ENCODE data around the gene SPNS2. TPM values are rescaled to one million over a fixed set of nuclear protein-coding genes. Genes with fewer than 3 reads are reported as not detected.

Gene SPNS2
- total and polyA plus RNA-seq, 4 donors, result 4.0 to 9.0 (median 5.2) TPM

GRCh38 chr17:4487296-4487695 is 11.4 kb upstream of the SPNS2 start (continued):
- TF ChIP-seq, protein P1, sequence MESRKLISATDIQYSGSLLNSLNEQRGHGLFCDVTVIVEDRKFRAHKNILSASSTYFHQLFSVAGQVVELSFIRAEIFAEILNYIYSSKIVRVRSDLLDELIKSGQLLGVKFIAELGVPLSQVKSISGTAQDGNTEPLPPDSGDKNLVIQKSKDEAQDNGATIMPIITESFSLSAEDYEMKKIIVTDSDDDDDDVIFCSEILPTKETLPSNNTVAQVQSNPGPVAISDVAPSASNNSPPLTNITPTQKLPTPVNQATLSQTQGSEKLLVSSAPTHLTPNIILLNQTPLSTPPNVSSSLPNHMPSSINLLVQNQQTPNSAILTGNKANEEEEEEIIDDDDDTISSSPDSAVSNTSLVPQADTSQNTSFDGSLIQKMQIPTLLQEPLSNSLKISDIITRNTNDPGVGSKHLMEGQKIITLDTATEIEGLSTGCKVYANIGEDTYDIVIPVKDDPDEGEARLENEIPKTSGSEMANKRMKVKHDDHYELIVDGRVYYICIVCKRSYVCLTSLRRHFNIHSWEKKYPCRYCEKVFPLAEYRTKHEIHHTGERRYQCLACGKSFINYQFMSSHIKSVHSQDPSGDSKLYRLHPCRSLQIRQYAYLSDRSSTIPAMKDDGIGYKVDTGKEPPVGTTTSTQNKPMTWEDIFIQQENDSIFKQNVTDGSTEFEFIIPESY (IDR thresholded peaks at IDR 0.05), result no peak
- no peak for TF ChIP-seq RAD21 (IDR thresholded peaks at IDR 0.05)

DNA sequence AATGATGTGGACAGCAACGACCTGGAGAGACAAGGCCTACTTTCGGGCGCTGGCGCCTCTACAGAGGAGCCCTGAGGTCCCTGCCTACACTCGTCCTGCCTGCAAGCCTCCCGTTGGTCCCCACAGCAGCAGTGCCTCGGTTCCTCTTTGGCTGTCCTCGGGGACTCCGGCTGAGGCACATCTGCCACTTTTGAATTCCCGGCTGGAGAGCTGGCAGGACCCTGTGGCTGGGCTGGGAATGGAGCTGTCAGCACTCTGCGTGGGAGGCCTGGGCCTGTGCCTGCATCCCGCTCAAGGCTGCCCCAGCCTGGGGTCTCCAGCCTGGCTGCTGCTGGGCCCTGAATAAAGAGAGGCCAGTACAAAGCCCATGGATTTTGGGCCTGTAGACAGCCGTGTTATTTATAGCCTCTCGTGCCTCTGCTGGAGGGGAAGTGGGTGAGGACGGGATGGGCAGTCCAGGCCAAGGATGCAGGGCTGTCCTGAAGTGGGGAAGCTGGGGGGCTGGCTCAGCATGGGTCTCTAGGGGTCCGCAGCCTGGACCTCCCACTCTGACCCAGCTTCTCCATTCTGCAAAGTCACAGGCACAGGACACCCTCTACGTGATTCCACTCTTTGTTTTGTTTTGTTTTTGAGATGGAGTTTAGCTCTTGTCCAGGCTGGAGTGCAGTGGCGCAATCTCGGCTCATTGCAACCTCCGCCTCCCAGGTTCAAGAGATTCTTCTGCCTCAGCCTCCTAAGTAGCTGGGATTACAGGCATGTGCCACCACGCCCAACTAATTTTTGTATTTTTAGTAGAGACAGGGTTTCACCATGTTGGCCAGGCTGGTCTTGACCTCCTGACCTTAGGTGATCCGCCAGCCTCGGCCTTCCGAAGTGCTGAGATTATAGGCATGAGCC is 10.6 kb upstream of the SPNS2 start:
- Histone ChIP-seq H3K9me3 (ENCODE audit: control insufficient read depth in 4 of 4, low read length in 3 of 4) (no peaks in the 10 kb centered on the region), H3K4me1 (ENCODE audit: control insufficient read depth in 4 of 4, insufficient read depth in 4 of 4, low read length in 3 of 4) (peaks cover 0 to 6% (median 0%) of the 10 kb centered on the region in 4 donors), H3K27ac (ENCODE audit: low read depth in 1 of 2, low read length in 2 of 2) (no peak overlapping the region), H3K4me3 (ENCODE audit: low read depth in 1 of 3, low read length in 3 of 3) (no peak overlapping the region), H3K27me3 (ENCODE audit: control insufficient read depth in 4 of 4, insufficient read depth in 4 of 4, low read length in 3 of 4) (no peaks in the 10 kb centered on the region), H3K9ac (ENCODE audit: low read depth in 1 of 2, low read length in 2 of 2) (no peak overlapping the region), H3K36me3 (ENCODE audit: control insufficient read depth in 4 of 4, insufficient read depth in 3 of 4, low read depth in 1 of 4, low read length in 3 of 4) (peaks cover 0 to 14% (median 0%) of the 10 kb centered on the region in 4 donors)
- TF ChIP-seq, protein P1 (IDR thresholded peaks at IDR 0.05), result no peak
- TF ChIP-seq RAD21 (IDR thresholded peaks at IDR 0.05), result no peak
- no peak for TF ChIP-seq CTCF (IDR thresholded peaks at IDR 0.05; ENCODE audit: low read depth, low read length, missing input control)
- no peak for TF ChIP-seq RXRA (IDR thresholded peaks at IDR 0.05)
- TF ChIP-seq JUND (IDR thresholded peaks at IDR 0.05), result no peak
- TF ChIP-seq, protein P2, sequence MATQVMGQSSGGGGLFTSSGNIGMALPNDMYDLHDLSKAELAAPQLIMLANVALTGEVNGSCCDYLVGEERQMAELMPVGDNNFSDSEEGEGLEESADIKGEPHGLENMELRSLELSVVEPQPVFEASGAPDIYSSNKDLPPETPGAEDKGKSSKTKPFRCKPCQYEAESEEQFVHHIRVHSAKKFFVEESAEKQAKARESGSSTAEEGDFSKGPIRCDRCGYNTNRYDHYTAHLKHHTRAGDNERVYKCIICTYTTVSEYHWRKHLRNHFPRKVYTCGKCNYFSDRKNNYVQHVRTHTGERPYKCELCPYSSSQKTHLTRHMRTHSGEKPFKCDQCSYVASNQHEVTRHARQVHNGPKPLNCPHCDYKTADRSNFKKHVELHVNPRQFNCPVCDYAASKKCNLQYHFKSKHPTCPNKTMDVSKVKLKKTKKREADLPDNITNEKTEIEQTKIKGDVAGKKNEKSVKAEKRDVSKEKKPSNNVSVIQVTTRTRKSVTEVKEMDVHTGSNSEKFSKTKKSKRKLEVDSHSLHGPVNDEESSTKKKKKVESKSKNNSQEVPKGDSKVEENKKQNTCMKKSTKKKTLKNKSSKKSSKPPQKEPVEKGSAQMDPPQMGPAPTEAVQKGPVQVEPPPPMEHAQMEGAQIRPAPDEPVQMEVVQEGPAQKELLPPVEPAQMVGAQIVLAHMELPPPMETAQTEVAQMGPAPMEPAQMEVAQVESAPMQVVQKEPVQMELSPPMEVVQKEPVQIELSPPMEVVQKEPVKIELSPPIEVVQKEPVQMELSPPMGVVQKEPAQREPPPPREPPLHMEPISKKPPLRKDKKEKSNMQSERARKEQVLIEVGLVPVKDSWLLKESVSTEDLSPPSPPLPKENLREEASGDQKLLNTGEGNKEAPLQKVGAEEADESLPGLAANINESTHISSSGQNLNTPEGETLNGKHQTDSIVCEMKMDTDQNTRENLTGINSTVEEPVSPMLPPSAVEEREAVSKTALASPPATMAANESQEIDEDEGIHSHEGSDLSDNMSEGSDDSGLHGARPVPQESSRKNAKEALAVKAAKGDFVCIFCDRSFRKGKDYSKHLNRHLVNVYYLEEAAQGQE (IDR thresholded peaks at IDR 0.05), result no peak
- no peak for TF ChIP-seq FOXA1 (IDR thresholded peaks at IDR 0.05)
- no peak for TF ChIP-seq NR2F2 (IDR thresholded peaks at IDR 0.05)
- no peak for TF ChIP-seq HNF4G (IDR thresholded peaks at IDR 0.05)
- 82% methylated on average over 24 of the region's 24 CpGs for WGBS
- DNase-seq (ENCODE audit: low spot score), result no peak

Measured in liver (tissue), 9 donors.